Measurements from ENCODE around the gene PLA2G4B.

PLA2G4B gene

DNA sequence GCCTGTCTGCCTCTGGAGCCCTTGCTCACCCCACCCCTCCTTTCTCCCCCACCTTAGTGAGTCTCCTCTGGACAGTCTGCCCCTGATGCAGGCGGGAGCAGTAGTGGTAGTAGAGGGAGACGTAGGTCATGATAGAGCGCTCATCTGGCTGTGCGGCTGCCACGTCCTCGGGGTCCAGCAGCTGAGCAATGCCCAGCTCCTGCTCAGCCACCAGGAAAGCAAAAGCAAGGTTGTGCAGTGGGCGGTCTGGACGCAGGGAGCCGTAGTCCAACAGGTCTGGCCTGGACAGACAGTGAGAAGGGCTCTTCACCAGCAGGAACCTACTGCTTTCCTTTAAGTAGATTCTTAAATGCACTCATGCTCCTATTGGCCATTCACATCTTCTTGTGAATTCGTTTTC is 48.5 kb downstream of the PLA2G4B start:
- H3K79me2 ChIP-seq (ENCODE audit: insufficient read depth, low read length) = no peaks in the 10 kb centered on the region
- H3K27me3 ChIP-seq (ENCODE audit: insufficient read depth, low read length, poor library complexity, severe bottlenecking) = no peaks in the 10 kb centered on the region
- H3F3A ChIP-seq (ENCODE audit: low read depth) = no peaks in the 10 kb centered on the region
- no peaks in the 10 kb centered on the region for H3K9me3 ChIP-seq (ENCODE audit: insufficient read depth, low read depth, low read length)
- no peak overlapping the region for H3K4me2 ChIP-seq (ENCODE audit: low read depth, low read length, poor library complexity, severe bottlenecking)
- no peak overlapping the region for H3K4me3 ChIP-seq (ENCODE audit: low read length, poor library complexity, severe bottlenecking)
- no peak overlapping the region for H2AFZ ChIP-seq (ENCODE audit: low read length)
- no peaks in the 10 kb centered on the region for H3K36me3 ChIP-seq (ENCODE audit: insufficient read depth, low read length)
- TF ChIP-seq EZH2phosphoT487 (IDR thresholded peaks at IDR 0.05; ENCODE audit: borderline replicate concordance) (no peak), CTCF (conservative IDR thresholded peaks at IDR 0.05; ENCODE audit: low read length) (no peak)
- H3K9ac ChIP-seq (ENCODE audit: low read depth, low read length, poor library complexity, severe bottlenecking) = no peak overlapping the region
- H3K9me2 ChIP-seq (replicated peaks; ENCODE audit: low read depth, low read length) = no peaks in the 10 kb centered on the region
- H4K20me1 ChIP-seq (ENCODE audit: insufficient read depth, low read length, poor library complexity, severe bottlenecking) = no peaks in the 10 kb centered on the region
- peaks cover 16% of the 10 kb centered on the region for H3K4me1 ChIP-seq (ENCODE audit: insufficient read depth, low read length, poor library complexity, severe bottlenecking)

GRCh38 chr15:41887893-41888292 is 49.2 kb downstream of the PLA2G4B start:
- Histone ChIP-seq H3K9me2 (replicated peaks; ENCODE audit: low read depth, low read length) (no peaks in the 10 kb centered on the region), H3K36me3 (ENCODE audit: insufficient read depth, low read length) (no peaks in the 10 kb centered on the region), H4K20me1 (ENCODE audit: insufficient read depth, low read length, poor library complexity, severe bottlenecking) (no peaks in the 10 kb centered on the region), H3K4me2 (ENCODE audit: low read depth, low read length, poor library complexity, severe bottlenecking) (no peak overlapping the region), H3K9ac (ENCODE audit: low read depth, low read length, poor library complexity, severe bottlenecking) (no peak overlapping the region), H2AFZ (ENCODE audit: low read length) (no peak overlapping the region), H3K79me2 (ENCODE audit: insufficient read depth, low read length) (no peaks in the 10 kb centered on the region), H3K4me1 (ENCODE audit: insufficient read depth, low read length, poor library complexity, severe bottlenecking) (peaks cover 14% of the 10 kb centered on the region), H3F3A (ENCODE audit: low read depth) (no peaks in the 10 kb centered on the region), H3K4me3 (ENCODE audit: low read length, poor library complexity, severe bottlenecking) (no peak overlapping the region), H3K9me3 (ENCODE audit: insufficient read depth, low read depth, low read length) (no peaks in the 10 kb centered on the region), H3K27me3 (ENCODE audit: insufficient read depth, low read length, poor library complexity, severe bottlenecking) (no peaks in the 10 kb centered on the region)
- TF ChIP-seq CTCF (conservative IDR thresholded peaks at IDR 0.05; ENCODE audit: low read length) (no peak), EZH2phosphoT487 (IDR thresholded peaks at IDR 0.05; ENCODE audit: borderline replicate concordance) (no peak)

- Histone ChIP-seq H3K36me3 (ENCODE audit: insufficient read depth, low read length) (no peaks in the 10 kb centered on the region), H3K9ac (ENCODE audit: low read depth, low read length, poor library complexity, severe bottlenecking) (no peak overlapping the region), H3K9me3 (ENCODE audit: insufficient read depth, low read depth, low read length) (no peaks in the 10 kb centered on the region), H3K79me2 (ENCODE audit: insufficient read depth, low read length) (no peaks in the 10 kb centered on the region), H3K27me3 (ENCODE audit: insufficient read depth, low read length, poor library complexity, severe bottlenecking) (no peaks in the 10 kb centered on the region), H3K4me1 (ENCODE audit: insufficient read depth, low read length, poor library complexity, severe bottlenecking) (peaks cover 10% of the 10 kb centered on the region), H3K9me2 (replicated peaks; ENCODE audit: low read depth, low read length) (no peaks in the 10 kb centered on the region), H3K4me2 (ENCODE audit: low read depth, low read length, poor library complexity, severe bottlenecking) (no peak overlapping the region), H3F3A (ENCODE audit: low read depth) (no peaks in the 10 kb centered on the region), H2AFZ (ENCODE audit: low read length) (no peak overlapping the region), H4K20me1 (ENCODE audit: insufficient read depth, low read length, poor library complexity, severe bottlenecking) (no peaks in the 10 kb centered on the region), H3K4me3 (ENCODE audit: low read length, poor library complexity, severe bottlenecking) (no peak overlapping the region)
- TF ChIP-seq CTCF (conservative IDR thresholded peaks at IDR 0.05; ENCODE audit: low read length) (no peak), EZH2phosphoT487 (IDR thresholded peaks at IDR 0.05; ENCODE audit: borderline replicate concordance) (no peak)
Observed at GRCh38 chr15:41888662-41889253, 50.1 kb downstream of the PLA2G4B start.
